ENCODE results near the gene SARDH. TPM values are rescaled to one million over a fixed set of nuclear protein-coding genes. Genes with fewer than 3 reads are reported as not detected.

The SARDH gene
- total RNA-seq, 1 experiment from 2014 or later: 5.3 TPM

- Histone ChIP-seq H3K27ac (ENCODE audit: insufficient read length, low read depth, low read length) (no peak overlapping the region), H2BK12ac (ENCODE audit: insufficient read length, low read depth, low read length) (no peak overlapping the region), H3K27me3 (ENCODE audit: insufficient read depth, low read length) (no peaks in the 10 kb centered on the region), H3K14ac (ENCODE audit: insufficient read depth, low read length) (no peak overlapping the region), H3K56ac (ENCODE audit: insufficient read length, low read depth, low read length) (no peak overlapping the region), H3K4ac (ENCODE audit: low read depth, low read length) (no peak overlapping the region), H3K4me1 (ENCODE audit: insufficient read depth, low read length) (peaks cover 3% of the 10 kb centered on the region; the same call in 1 of the 2 replicates), H3K4me2 (ENCODE audit: insufficient read depth, insufficient read length, low read length) (no peak overlapping the region), H2BK15ac (ENCODE audit: low read depth, low read length) (no peak overlapping the region), H2BK5ac (ENCODE audit: insufficient read length, low read length) (no peak overlapping the region), H4K5ac (ENCODE audit: insufficient read length, low read depth, low read length) (no peak overlapping the region), H3K79me1 (ENCODE audit: insufficient read depth, low read depth, low read length, poor library complexity, severe bottlenecking) (no peaks in the 10 kb centered on the region), H2AFZ (ENCODE audit: low read length) (no peak overlapping the region), H3K9ac (ENCODE audit: extremely low read depth, insufficient read length, low read length) (no peak overlapping the region), H4K91ac (ENCODE audit: insufficient read length, low read depth, low read length) (no peak overlapping the region), H2AK5ac (ENCODE audit: insufficient read length, low read length) (no peak overlapping the region), H4K20me1 (ENCODE audit: control insufficient read depth, insufficient read depth, insufficient read length) (no peaks in the 10 kb centered on the region), H3K18ac (ENCODE audit: insufficient read length, low read depth, low read length) (no peak overlapping the region), H3K23ac (ENCODE audit: insufficient read length, low read depth, low read length) (no peak overlapping the region), H3T11ph (ENCODE audit: low read length) (no peak overlapping the region), H4K8ac (replicated peaks; ENCODE audit: insufficient read length, low read depth, low read length) (no peak overlapping the region), H2BK120ac (ENCODE audit: low read depth, low read length, poor library complexity, severe bottlenecking) (no peak overlapping the region), H3K79me2 (ENCODE audit: insufficient read depth, low read length) (no peaks in the 10 kb centered on the region), H3K23me2 (ENCODE audit: insufficient read length, low read depth, low read length, poor library complexity, severe bottlenecking) (peaks cover 2% of the 10 kb centered on the region), H2BK20ac (ENCODE audit: low read depth, low read length, poor library complexity, severe bottlenecking) (no peak overlapping the region), H3K9me3 (ENCODE audit: control insufficient read depth, low read depth, low read length) (no peaks in the 10 kb centered on the region)
- H3K27me3 Mint-ChIP-seq (ENCODE audit: low read depth): peaks cover 17% of the 10 kb centered on the region
- H3K4me3 Mint-ChIP-seq: no peak overlapping the region
- H3K9me3 Mint-ChIP-seq: peaks cover 3% of the 10 kb centered on the region in 2 experiments; a peak in 4 of 5 replicates
- H3K4me1 Mint-ChIP-seq: peaks cover 10 to 32% of the 10 kb centered on the region in 2 experiments
- DNase-seq: no peak
- 0 out of 7 replicates have a peak overlapping the region, but pooled peaks of 1 of the 3 experiments have one; percentile 22 for H3K27ac Mint-ChIP-seq
- no CpG with 5 or more reads among the region's 17 CpGs for WGBS (ENCODE audit: extremely low coverage, insufficient read length, low lambda C conversion rate)
- H3K36me3 Mint-ChIP-seq (ENCODE audit: insufficient read depth in 1 of 3, low read depth in 3 of 3): no peaks in the 10 kb centered on the region; a peak in 1 of 7 replicates
- TF ChIP-seq, protein P1, sequence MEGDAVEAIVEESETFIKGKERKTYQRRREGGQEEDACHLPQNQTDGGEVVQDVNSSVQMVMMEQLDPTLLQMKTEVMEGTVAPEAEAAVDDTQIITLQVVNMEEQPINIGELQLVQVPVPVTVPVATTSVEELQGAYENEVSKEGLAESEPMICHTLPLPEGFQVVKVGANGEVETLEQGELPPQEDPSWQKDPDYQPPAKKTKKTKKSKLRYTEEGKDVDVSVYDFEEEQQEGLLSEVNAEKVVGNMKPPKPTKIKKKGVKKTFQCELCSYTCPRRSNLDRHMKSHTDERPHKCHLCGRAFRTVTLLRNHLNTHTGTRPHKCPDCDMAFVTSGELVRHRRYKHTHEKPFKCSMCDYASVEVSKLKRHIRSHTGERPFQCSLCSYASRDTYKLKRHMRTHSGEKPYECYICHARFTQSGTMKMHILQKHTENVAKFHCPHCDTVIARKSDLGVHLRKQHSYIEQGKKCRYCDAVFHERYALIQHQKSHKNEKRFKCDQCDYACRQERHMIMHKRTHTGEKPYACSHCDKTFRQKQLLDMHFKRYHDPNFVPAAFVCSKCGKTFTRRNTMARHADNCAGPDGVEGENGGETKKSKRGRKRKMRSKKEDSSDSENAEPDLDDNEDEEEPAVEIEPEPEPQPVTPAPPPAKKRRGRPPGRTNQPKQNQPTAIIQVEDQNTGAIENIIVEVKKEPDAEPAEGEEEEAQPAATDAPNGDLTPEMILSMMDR (conservative IDR thresholded peaks at IDR 0.05): no peak
Measured at GRCh38 chr9:133739408-133740280, 1.5 kb upstream of the SARDH start.

Data from H9 (cell line).